IMR-90 (cell line): ENCODE data around the gene SHB. TPM values are rescaled to one million over a fixed set of nuclear protein-coding genes. Genes with fewer than 3 reads are reported as not detected.

Experiments used
- ATAC-seq: fragments of 200-7000 bp; cut with Tn5 transposase; 2 replicates; pipeline ENCODE4 v1.9.1; 2020; ENCODE audit warnings: low read depth, mild to moderate bottlenecking, moderate library complexity
- BruUV-seq: library from RNA; stranded (reverse); fragments of 400-500 nt; replicated peaks from 2 replicates; lab custom pipeline; 2021; lab: Mats Ljungman, UMichigan
- CTCF ChIA-PET: fragments of 300-600 bp; formaldehyde crosslinking; extraction: SDS; loops from one replicate; lab custom pipeline; 2021; ENCODE audit warnings: antibody characterized with exemption; lab: Yijun Ruan, JAX
- POLR2A ChIA-PET: fragments of 300-600 bp; sonication (Branson Sonifier 250); formaldehyde crosslinking; loops from one replicate; lab custom pipeline; 2022; ENCODE audit warnings: antibody characterized with exemption; ENCODE audit not compliant: unreplicated experiment; lab: Charles Lee
- DNase-seq: peaks from one replicate; pipeline ENCODE4 v3.0.0; 2013
- H2AFZ ChIP-seq: replicated peaks from 2 replicates; pipeline ENCODE3; 2013; ENCODE audit warnings: low read length, mild to moderate bottlenecking; ENCODE audit not compliant: poor library complexity
- H2AK5ac ChIP-seq: 2 replicates; pipeline ENCODE4 v1.6.1; 2013; ENCODE audit warnings: low read depth, low read length, inconsistent platforms
- H2AK9ac ChIP-seq: replicated peaks from 2 replicates; pipeline ENCODE3; 2013; ENCODE audit warnings: mild to moderate bottlenecking, low read depth, low read length, moderate library complexity; ENCODE audit not compliant: poor library complexity
- H2BK120ac ChIP-seq: 2 replicates; pipeline ENCODE4 v1.6.1; 2013; ENCODE audit warnings: low read depth, low read length, inconsistent platforms
- H2BK15ac ChIP-seq: 3 replicates; pipeline ENCODE4 v1.6.1; 2013; ENCODE audit warnings: low read depth, low read length, inconsistent platforms
- H2BK20ac ChIP-seq: 2 replicates; pipeline ENCODE4 v1.6.1; 2013; ENCODE audit warnings: low read depth, mild to moderate bottlenecking, inconsistent platforms, low read length, moderate library complexity
- H2BK5ac ChIP-seq: 2 replicates; pipeline ENCODE4 v1.6.1; 2013; ENCODE audit warnings: mild to moderate bottlenecking, low read depth, low read length, inconsistent platforms; ENCODE audit not compliant: poor library complexity, severe bottlenecking
- H3K14ac ChIP-seq: replicated peaks from 2 replicates; pipeline ENCODE4 v1.6.1; 2013; ENCODE audit warnings: low read depth, low read length, inconsistent platforms
- H3K18ac ChIP-seq: 2 replicates; pipeline ENCODE4 v1.6.1; 2013; ENCODE audit warnings: low read depth, low read length, control low read depth
- H3K23ac ChIP-seq: 2 replicates; pipeline ENCODE4 v1.6.1; 2013; ENCODE audit warnings: low read depth, low read length, inconsistent platforms
- H3K27ac ChIP-seq: 2 replicates; pipeline ENCODE4 v1.5.1; 2013; ENCODE audit warnings: mild to moderate bottlenecking, control low read depth, low read length; ENCODE audit not compliant: insufficient read depth
- H3K27me3 ChIP-seq: 2 replicates; pipeline ENCODE4 v1.6.1; 2013; ENCODE audit warnings: low read length; ENCODE audit not compliant: control insufficient read depth, insufficient read depth
- H3K36me3 ChIP-seq: 2 replicates; pipeline ENCODE4 v1.6.1; 2013; ENCODE audit warnings: low read length, mixed read lengths; ENCODE audit not compliant: control insufficient read depth, insufficient read depth
- H3K4ac ChIP-seq: 2 replicates; pipeline ENCODE4 v1.6.1; 2013; ENCODE audit warnings: low read depth, low read length, inconsistent platforms
- H3K4me1 ChIP-seq: 2 replicates; pipeline ENCODE4 v1.6.1; 2013; ENCODE audit warnings: low read length, mixed read lengths; ENCODE audit not compliant: control insufficient read depth, insufficient read depth
- H3K4me2 ChIP-seq: 2 replicates; pipeline ENCODE4 v1.6.1; 2013; ENCODE audit warnings: low read depth, mild to moderate bottlenecking, control low read depth, low read length, moderate library complexity
- H3K4me3 ChIP-seq: 2 replicates; pipeline ENCODE4 v1.5.1; 2013; ENCODE audit warnings: low read depth, mild to moderate bottlenecking, control low read depth, low read length, moderate library complexity; ENCODE audit not compliant: insufficient read depth
- H3K56ac ChIP-seq: 2 replicates; pipeline ENCODE4 v1.6.1; 2013; ENCODE audit warnings: low read length, inconsistent platforms; ENCODE audit not compliant: insufficient read depth; ENCODE audit errors: extremely low read depth
- H3K79me1 ChIP-seq, 2 experiments: 2 replicates each; pipeline ENCODE4 v1.6.1; 2013; ENCODE audit warnings: low read length in 2 of 2, inconsistent platforms in 1 of 2, low read depth in 1 of 2
- H3K9ac ChIP-seq: 2 replicates; pipeline ENCODE4 v1.6.1; 2013; ENCODE audit warnings: low read depth, low read length, control low read depth
- H3K9me1 ChIP-seq: 2 replicates; pipeline ENCODE4 v1.6.1; 2013; ENCODE audit warnings: low read length, inconsistent platforms; ENCODE audit not compliant: insufficient read depth
- H3K9me3 ChIP-seq: 2 replicates; pipeline ENCODE4 v1.6.1; 2013; ENCODE audit warnings: low read length; ENCODE audit not compliant: control insufficient read depth, insufficient read depth
- H4K20me1 ChIP-seq: 2 replicates; pipeline ENCODE4 v1.6.1; 2013; ENCODE audit warnings: low read length, inconsistent platforms; ENCODE audit not compliant: insufficient read depth
- H4K5ac ChIP-seq: 2 replicates; pipeline ENCODE4 v1.6.1; 2013; ENCODE audit warnings: mild to moderate bottlenecking, low read depth, low read length, control low read depth
- H4K8ac ChIP-seq, 2 experiments: 2 replicates each; pipeline ENCODE4 v1.6.1; 2013; ENCODE audit warnings: low read depth in 2 of 2, low read length in 2 of 2, control low read depth in 1 of 2, inconsistent platforms in 1 of 2
- H4K91ac ChIP-seq: 2 replicates; pipeline ENCODE4 v1.6.1; 2013; ENCODE audit warnings: low read depth, low read length, inconsistent platforms; ENCODE audit not compliant: insufficient read depth
- CHD1 ChIP-seq: IDR thresholded peaks from 2 replicates; pipeline ENCODE4 v1.6.1; 2012; ENCODE audit warnings: low read depth, low read length, improper control_type of control experiment
- MAFK ChIP-seq: IDR thresholded peaks from 2 replicates; pipeline ENCODE4 v1.6.1; 2012; ENCODE audit warnings: low read depth, low read length, improper control_type of control experiment
- POLR2A ChIP-seq: IDR thresholded peaks from 2 replicates; pipeline ENCODE4 v1.6.1; 2012; ENCODE audit warnings: mild to moderate bottlenecking, low read depth, low read length
- RFX5 ChIP-seq: IDR thresholded peaks from 2 replicates; pipeline ENCODE4 v1.8.0; 2012; ENCODE audit warnings: low read depth, mild to moderate bottlenecking, low read length, moderate library complexity
- whole genome bisulfite sequencing, 2 experiments: methylation state at CpG; one replicate each; pipeline versions ENCODE4 v1.1.5 to v1.1.7; 2013; ENCODE audit warnings: missing lambda C conversion rate in 2 of 2; ENCODE audit not compliant: insufficient read length in 1 of 2; ENCODE audit errors: extremely low coverage in 2 of 2; 5-methylcytosine and 5-hydroxymethylcytosine counted together
- dilution Hi-C: fragments of 300-500 bp; cut with HindIII; formaldehyde crosslinking; loops from one replicate; pipeline ENCODE4 v1.14.3; 2018; ENCODE audit warnings: low sequenced_read_pairs; ENCODE audit not compliant: unreplicated experiment
- in situ Hi-C: fragments of 300-500 bp; cut with MboI; formaldehyde crosslinking; loops from 3 replicates; pipeline ENCODE4 v1.14.3; 2019; ENCODE audit warnings: low sequenced_read_pairs, inconsistent platforms, mixed read lengths
- intact Hi-C: fragments of 100-400 bp; cut with micrococcal nuclease; formaldehyde crosslinking; loops from 2 replicates; pipeline ENCODE4 v1.10.0; 2022
- polyA plus RNA-seq, 3 experiments: library from polyadenylated mRNA; depleted of rRNA; stranded (reverse); fragments of >200 nt; gene quantifications; 2 replicates each; pipeline ENCODE4 v1.2.3, GENCODE V29; 2012; ENCODE audit warnings: low replicate concordance in 1 of 3
- total RNA-seq: library from RNA; depleted of rRNA; stranded (reverse); fragments of >200 nt; gene quantifications from 2 replicates; pipeline ENCODE4 v1.2.3, GENCODE V29; 2012

SHB gene
- total and polyA plus RNA-seq, 2 of the 4 experiments (the other 2 are of a cell fraction): 6.1 to 20.4 TPM

- Histone ChIP-seq H3K9me3 (no peaks in the 10 kb centered on the region), H2AK5ac (peak overlapping the region; percentile 56), H3K14ac (no peak overlapping the region; the same call in 1 of the 2 replicates), H2AFZ (no peak overlapping the region), H3K79me1 (peaks cover 10 to 90% of the 10 kb centered on the region in 2 experiments; a peak in 3 of 4 replicates), H4K20me1 (peaks cover 69% of the 10 kb centered on the region), H3K18ac (no peak overlapping the region), H3K4me1 (peaks cover 23% of the 10 kb centered on the region), H2BK5ac (no peak overlapping the region), H3K4ac (0 out of 2 replicates have a peak overlapping the region, but pooled peaks have one; percentile 25), H3K27me3 (no peaks in the 10 kb centered on the region), H3K56ac (no peak overlapping the region), H4K5ac (no peak overlapping the region), H2BK120ac (no peak overlapping the region), H3K23ac (0 out of 2 replicates have a peak overlapping the region, but pooled peaks have one; percentile 37), H2BK15ac (no peak overlapping the region), H3K9me1 (peaks cover 49% of the 10 kb centered on the region), H3K9ac (no peak overlapping the region), H4K8ac (no peak overlapping the region; a peak in 1 of 4 replicates), H2BK20ac (no peak overlapping the region), H4K91ac (no peak overlapping the region), H3K4me3 (no peak overlapping the region), H3K36me3 (peaks cover 7% of the 10 kb centered on the region), H2AK9ac (peak overlapping the region; percentile 23), H3K27ac (no peak overlapping the region), H3K4me2 (no peak overlapping the region)
- DNase-seq: no peak
- TF ChIP-seq CHD1 (no peak), RFX5 (no peak), POLR2A (no peak), MAFK (no peak)
- in situ Hi-C loops (loop anchor here (25.0 kb wide), 1 partner anchor 565 kb away; the partner anchor contains the start of gene POLR1E), intact Hi-C loops (no loop called here), dilution Hi-C loops (loop anchor here (25.0 kb wide), 1 partner anchor 115 kb away; no protein-coding TSS in a partner anchor)
- 93% methylated on average over 13 of the region's 19 CpGs; no CpG with 5 or more reads in 1 of the 2 experiments for WGBS, 2 experiments
- ChIA-PET CTCF (no interaction called here), POLR2A (interaction anchor here (0.6 kb wide), 1 partner anchor 11 kb away, joined by 7 read pairs; no protein-coding TSS in a partner anchor)
- no TSS peak for BruUV-seq
- no peak for ATAC-seq
Observed at GRCh38 chr9:38051780-38052546, 17.1 kb downstream of the SHB start.
